GM04503 (cell line): ENCODE results near the gene ATP6V0E1.
A peak's percentile ranks its signal among the peaks of the same experiment; 100 is the strongest.
"Not testable (repeated sequence)": the region's sequence is repeated elsewhere in the genome, so short reads cannot be mapped to it uniquely, and the experiment has no call there.

Source experiments
- DNase-seq: peaks from one replicate; pipeline ENCODE4 v3.0.0-alpha.2; 2012; ENCODE audit warnings: low read depth

The ATP6V0E1 gene

DNA sequence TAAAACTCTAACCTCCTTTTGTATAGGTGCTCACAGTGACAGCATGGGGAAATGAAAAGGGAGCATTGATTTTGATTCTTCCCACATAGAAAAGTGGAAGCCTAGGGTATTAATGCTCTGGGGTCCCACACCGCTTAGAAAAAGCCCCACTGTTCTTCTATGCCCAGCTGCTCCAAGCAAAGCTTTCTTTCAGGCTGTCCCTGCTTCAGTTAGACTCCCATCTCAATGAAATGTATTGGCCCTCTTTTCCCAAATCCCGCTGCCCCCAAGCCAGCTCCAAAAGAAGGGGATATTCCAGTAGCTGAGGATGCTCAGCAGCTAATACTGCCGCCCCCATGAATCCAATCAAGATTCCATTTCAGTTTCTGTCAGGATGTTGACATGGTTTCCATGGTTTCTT is 55.6 kb downstream of the ATP6V0E1 start:
- no peak for DNase-seq

GRCh38 chr5:173039964-173040363 is 56.4 kb downstream of the ATP6V0E1 start:
- DNase-seq, result no peak

- no peak for DNase-seq
Observed at GRCh38 chr5:173041881-173042762, 58.6 kb downstream of the ATP6V0E1 start.

DNA sequence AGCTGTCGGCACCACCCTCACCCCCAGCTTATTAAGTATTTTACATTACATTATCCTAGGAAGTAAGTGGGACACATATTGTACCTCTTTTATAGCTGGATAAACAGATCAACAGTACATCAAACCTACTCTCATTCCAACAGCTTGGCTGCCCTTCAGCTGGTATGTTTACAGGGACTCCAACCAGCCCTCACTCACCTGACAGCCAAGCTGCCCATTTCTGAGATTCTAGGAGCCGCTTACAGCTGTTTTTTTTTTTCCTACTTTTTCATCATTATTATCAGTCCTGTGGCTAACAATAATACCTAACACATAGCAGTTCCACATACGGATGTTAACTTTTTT is 59.2 kb downstream of the ATP6V0E1 start:
- no peak for DNase-seq

- no peak for DNase-seq
Observed at GRCh38 chr5:173045474-173045873, 61.9 kb downstream of the ATP6V0E1 start.

GRCh38 chr5:173047096-173047837 is 63.7 kb downstream of the ATP6V0E1 start:
- not testable (repeated sequence) for DNase-seq

DNA sequence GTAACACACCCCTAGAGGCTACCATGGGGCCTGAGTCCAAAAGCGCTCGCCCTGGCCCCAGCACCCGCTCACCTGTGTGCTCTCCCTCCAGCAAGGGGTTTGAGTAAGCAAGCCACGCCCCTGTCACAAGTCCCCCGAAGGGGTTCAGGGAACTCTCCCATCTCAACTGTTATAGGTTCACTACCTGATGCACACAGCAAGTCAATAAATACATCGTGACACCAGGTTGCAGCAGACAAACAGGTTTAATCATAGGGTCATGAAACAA is 64.2 kb downstream of the ATP6V0E1 start:
- no peak for DNase-seq

- DNase-seq, result no peak
Observed at GRCh38 chr5:173050791-173051190, 67.2 kb downstream of the ATP6V0E1 start.

GRCh38 chr5:173051746-173052145 is 68.2 kb downstream of the ATP6V0E1 start:
- DNase-seq, result no peak

GRCh38 chr5:173053041-173053440 is 69.5 kb downstream of the ATP6V0E1 start:
- DNase-seq, result no peak

GRCh38 chr5:173055042-173055721 is 71.6 kb downstream of the ATP6V0E1 start:
- no peak for DNase-seq

GRCh38 chr5:173055722-173055982 is 72.1 kb downstream of the ATP6V0E1 start:
- no peak for DNase-seq

GRCh38 chr5:173055983-173056782 is 72.6 kb downstream of the ATP6V0E1 start, which contains the start of gene CREBRF:
Gene CREBRF (plus strand): TSS chr5:173056352. CDS start chr5:173080776, 24,424 bp downstream.
- DNase-seq, result peak; percentile 73

DNA sequence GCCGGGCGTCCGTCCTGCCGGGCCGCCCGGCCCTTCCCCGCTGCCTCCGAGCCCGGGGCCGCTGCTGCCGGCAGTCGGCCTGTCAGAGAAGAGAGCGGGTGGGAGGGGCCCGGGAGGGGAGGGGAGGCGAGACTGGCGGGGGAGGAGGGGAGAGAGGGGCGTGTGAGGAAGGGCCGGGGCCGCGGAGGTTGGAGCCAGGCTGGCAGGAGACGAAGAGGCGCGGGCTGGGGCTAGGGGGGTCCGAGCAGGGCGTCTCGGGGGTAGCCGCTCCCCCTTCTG is 73.2 kb downstream of the ATP6V0E1 start:
- DNase-seq, result no peak

DNA sequence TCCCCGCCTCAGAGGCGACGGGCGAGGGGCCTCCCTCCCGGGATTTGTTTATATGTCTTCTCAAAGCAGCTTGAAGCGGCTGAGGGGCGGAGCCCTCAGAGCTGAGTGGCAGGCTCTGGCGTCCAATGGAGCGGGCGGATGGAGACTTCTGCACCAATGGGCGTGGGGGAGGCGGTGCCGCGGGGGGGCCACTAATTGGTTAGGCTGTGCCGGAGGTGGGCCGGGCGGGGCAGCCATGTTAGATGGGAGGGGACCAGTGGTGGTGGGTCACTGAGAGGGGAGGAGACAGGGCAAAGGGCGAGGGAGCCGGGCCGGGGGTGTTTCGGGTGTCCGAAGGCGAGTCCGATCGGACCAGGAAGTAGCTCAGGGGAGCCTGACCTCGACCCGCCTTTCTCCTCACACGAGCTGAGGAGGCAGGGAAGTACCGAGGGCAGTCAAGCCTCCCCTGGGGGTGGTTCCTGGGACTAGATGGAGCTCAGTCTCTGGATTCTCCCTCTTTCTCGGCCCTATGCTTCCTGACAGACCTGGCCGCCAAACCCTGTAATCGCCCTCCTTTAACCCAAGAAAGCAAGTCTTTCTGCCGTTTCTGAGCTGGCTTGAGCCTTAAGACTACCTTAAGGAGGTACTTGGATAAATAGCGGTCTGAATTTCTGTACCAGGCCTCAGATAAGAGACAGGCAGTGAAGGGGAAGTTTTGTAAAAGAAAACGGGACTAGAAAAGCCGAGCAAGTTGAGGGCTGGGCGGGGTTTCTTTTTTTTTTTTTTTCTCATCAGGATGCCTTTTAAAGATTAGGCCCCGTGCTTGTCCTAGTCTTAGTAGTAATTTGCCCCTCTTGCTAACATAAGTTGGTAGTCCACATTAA is 73.7 kb downstream of the ATP6V0E1 start:
- peak; percentile 88 for DNase-seq

DNA sequence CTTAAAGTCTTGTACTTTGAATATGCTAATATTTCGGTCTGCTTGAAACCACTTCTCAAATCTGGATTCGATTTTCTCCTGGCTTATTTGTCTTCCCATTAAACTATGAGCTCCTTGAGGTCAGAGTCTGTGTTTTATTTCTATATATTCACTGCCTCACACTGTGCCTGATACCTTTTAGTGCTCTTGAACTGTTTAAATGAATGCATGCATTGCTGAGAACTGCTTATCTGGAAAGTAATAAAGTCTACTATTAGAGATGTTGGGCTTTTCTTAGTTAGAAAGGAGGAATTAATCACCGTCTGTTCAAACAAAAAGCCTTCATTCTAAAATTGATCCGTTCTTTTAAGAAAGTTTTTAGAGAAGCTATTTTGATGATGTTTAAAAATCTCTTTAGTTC is 78.6 kb downstream of the ATP6V0E1 start:
- DNase-seq, result no peak

DNA sequence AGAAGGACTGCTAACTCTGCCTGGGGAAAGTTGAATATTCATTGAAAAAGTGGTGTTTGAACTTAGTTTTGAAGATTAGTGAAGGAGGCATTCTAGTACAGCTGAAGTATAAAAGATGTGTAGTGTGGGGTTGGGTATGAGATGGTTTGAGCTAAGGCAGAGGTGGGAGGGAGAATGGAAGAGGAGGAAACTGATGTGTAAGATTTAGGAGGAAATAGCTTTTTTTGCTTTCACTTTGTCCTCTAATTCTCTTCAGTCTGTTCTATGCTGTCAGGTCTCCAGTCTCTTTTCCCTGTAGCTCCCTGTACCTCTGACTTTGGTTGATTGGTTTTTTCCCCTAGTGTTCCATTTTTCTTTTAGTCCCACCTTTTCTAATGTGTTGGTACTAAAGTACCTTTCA is 81.6 kb downstream of the ATP6V0E1 start:
- DNase-seq, result no peak

DNA sequence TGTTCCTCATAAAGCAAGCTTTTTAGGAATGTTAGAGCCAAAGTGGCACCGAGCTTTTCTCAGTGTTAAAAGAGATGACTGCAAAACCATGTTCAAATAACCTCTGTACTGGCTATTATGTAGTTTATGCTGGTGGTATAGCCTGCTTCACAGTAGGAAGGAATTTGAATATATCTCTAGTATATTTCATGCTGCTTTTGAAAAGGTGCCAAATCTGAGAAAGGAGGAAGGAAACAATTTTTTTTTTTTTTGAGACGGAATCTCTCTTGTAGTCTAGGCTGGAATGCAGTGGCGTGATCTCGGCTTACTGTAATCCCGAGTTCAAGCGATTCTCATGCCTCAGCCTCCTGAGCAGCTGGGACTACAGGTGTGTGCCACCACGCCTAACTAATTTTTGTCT is 86.1 kb downstream of the ATP6V0E1 start:
- no peak for DNase-seq

DNA sequence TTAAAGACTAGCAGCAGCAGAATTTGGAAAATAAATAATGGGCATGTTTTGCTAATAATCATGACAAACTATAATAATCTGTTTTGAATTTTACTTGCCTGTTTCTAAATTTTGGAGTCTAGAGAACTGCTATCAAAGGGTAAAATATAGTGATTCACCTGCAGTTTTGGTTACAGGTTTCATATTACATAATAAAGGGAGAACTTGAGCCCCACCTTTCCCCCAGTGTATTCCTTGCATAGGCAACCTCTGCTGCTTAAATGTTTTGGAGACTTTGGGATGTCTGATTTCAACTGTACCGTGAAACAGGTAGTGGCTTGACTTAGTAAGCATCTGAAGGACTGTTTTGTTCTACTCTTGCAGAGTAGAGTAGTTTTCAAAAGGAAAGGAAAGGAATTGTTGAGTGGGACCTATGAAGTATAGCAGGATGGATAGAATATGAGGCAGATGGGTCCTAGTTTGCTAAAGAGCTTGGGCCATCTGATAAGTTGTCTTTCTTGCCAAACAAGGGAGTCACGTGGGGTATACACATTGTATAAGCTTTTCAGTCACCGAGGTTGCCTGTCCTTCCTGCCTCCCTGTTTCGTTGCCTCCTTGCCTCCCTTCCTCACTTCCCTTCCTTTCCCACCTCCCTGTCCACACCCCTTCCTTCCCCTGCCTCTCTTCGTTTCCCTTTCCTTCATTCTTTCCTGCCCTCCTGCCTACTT is 91.7 kb downstream of the ATP6V0E1 start:
- no peak for DNase-seq

DNA sequence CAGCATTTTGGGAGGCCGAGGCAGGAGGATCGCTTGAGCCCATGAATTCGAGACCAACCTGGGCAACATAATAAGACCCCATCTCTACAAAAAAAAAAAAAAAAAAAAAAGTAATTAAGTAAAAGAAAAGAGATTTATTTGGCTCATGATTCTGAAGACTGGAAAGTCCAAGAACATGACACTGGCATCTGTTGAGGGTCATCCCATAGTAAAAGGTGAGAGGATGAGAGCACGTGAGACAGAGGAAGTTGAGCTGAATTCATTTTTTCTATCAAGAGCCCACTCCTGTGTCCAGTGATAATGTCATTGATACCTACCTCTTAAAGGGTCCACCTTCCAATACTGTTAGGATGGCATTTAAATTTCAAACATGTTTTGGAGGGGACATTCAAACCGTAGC is 92.4 kb downstream of the ATP6V0E1 start:
- no peak for DNase-seq

DNA sequence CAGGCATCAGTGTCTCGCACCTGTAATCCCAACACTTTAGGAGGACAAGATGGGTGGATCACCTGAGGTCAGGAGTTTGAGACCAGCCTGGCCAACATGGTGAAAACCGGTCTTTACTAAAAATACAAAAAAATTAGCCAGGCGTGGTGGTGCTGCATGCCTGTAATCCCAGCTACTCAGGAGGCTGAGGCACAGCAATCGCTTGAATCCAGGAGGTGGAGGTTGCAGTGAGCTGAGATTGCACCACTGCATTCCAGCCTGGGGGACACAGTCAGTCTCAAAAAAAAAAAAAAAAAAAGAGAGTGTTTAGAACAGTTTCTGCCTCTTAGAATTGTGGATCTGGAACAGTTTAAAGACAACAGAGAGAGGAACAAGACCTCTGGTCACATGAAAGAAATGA is 92.9 kb downstream of the ATP6V0E1 start:
- DNase-seq, result not testable (repeated sequence)
